Esophagus squamous epithelium (tissue), 4 donors: Measurements from ENCODE around the gene ARHGDIA.

Source experiments
- POLR2A ChIP-seq, 4 donors: fragments of 450-650 bp; IDR thresholded peaks; one replicate each; pipeline ENCODE4 v1.6.1; 2017; ENCODE audit warnings: antibody characterized with exemption in 4 of 4, mild to moderate bottlenecking in 4 of 4, moderate library complexity in 3 of 4
- TF ChIP-seq, protein P1 (sequence below), 6 experiments: fragments of 450-650 bp in 4 of 6; fragments of 200-600 bp in 2 of 6; sonication (generic) in 2 of 6; IDR thresholded peaks; one replicate each; pipeline ENCODE4 v1.5.1; 2016 to 2019; ENCODE audit warnings: antibody characterized with exemption in 6 of 6, mild to moderate bottlenecking in 4 of 6, moderate library complexity in 4 of 6

DNA sequence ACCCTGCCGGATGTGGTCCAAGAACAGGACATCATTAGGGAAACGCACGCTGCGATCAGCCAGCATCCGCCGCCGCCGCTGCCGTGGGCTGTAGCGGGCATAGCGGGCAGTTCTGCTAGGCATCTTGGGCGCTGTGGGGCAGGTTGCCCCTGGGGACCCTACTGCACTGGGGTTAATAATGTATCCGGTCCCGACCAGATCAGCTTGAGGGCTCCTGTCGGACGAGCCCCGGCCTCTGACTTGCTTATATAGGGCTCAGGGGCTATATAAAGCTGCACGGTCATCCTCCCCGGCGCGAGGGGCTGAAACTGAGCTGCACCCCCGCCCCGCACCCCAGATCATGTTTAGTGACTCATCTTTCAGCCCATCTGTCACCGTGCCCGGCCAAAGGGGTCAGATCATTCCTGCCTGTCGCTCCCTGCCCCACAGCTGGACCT, 36.3 kb downstream of the ARHGDIA start, which contains the start of gene PPP1R27:
- TF ChIP-seq, protein P1, sequence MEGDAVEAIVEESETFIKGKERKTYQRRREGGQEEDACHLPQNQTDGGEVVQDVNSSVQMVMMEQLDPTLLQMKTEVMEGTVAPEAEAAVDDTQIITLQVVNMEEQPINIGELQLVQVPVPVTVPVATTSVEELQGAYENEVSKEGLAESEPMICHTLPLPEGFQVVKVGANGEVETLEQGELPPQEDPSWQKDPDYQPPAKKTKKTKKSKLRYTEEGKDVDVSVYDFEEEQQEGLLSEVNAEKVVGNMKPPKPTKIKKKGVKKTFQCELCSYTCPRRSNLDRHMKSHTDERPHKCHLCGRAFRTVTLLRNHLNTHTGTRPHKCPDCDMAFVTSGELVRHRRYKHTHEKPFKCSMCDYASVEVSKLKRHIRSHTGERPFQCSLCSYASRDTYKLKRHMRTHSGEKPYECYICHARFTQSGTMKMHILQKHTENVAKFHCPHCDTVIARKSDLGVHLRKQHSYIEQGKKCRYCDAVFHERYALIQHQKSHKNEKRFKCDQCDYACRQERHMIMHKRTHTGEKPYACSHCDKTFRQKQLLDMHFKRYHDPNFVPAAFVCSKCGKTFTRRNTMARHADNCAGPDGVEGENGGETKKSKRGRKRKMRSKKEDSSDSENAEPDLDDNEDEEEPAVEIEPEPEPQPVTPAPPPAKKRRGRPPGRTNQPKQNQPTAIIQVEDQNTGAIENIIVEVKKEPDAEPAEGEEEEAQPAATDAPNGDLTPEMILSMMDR (IDR thresholded peaks at IDR 0.05) = no peak
- TF ChIP-seq POLR2A (IDR thresholded peaks at IDR 0.05) = no peak
